ENCODE data around the gene POU2F1. TPM values are rescaled to one million over a fixed set of nuclear protein-coding genes. Genes with fewer than 3 reads are reported as not detected.

The POU2F1 gene
- total and polyA plus RNA-seq, 2 donors = 2.6 to 4.1 TPM

- Histone ChIP-seq H3K9me3 (ENCODE audit: control insufficient read depth in 2 of 2, insufficient read depth in 1 of 2, low read length in 1 of 2) (peaks cover 0 to 2% of the 10 kb centered on the region in 2 donors), H3K27ac (ENCODE audit: low read depth in 1 of 2, low read length in 1 of 2) (no peak overlapping the region), H3K4me3 (ENCODE audit: low read length in 2 of 2) (no peak overlapping the region), H3K36me3 (ENCODE audit: control insufficient read depth in 2 of 2, insufficient read depth in 2 of 2, low read length in 1 of 2) (peaks cover 53 to 63% of the 10 kb centered on the region in 2 donors), H3K4me1 (ENCODE audit: control insufficient read depth in 2 of 2, insufficient read depth in 2 of 2, low read length in 2 of 2) (no peaks in the 10 kb centered on the region), H3K27me3 (ENCODE audit: control insufficient read depth in 2 of 2, insufficient read depth in 1 of 2, low read length in 1 of 2) (no peaks in the 10 kb centered on the region)
- WGBS = 93% methylated on average over 2 of the region's 2 CpGs
- no peak for DNase-seq (ENCODE audit: low read depth in 6 of 9, low spot score in 9 of 9)
These were observed 207.7 kb downstream of the POU2F1 start for GRCh38 chr1:167428395-167428794.

- Histone ChIP-seq H3K4me1 (ENCODE audit: control insufficient read depth in 2 of 2, insufficient read depth in 2 of 2, low read length in 2 of 2) (no peaks in the 10 kb centered on the region), H3K9me3 (ENCODE audit: control insufficient read depth in 2 of 2, insufficient read depth in 1 of 2, low read length in 1 of 2) (peaks cover 0 to 2% of the 10 kb centered on the region in 2 donors), H3K27ac (ENCODE audit: low read depth in 1 of 2, low read length in 1 of 2) (no peak overlapping the region), H3K36me3 (ENCODE audit: control insufficient read depth in 2 of 2, insufficient read depth in 2 of 2, low read length in 1 of 2) (peaks cover 62 to 66% of the 10 kb centered on the region in 2 donors), H3K27me3 (ENCODE audit: control insufficient read depth in 2 of 2, insufficient read depth in 1 of 2, low read length in 1 of 2) (no peaks in the 10 kb centered on the region), H3K4me3 (ENCODE audit: low read length in 2 of 2) (no peak overlapping the region)
- WGBS = 94% methylated on average over 2 of the region's 2 CpGs
- DNase-seq (ENCODE audit: low read depth in 6 of 9, low spot score in 9 of 9) = no peak
These were observed 208.9 kb downstream of the POU2F1 start for GRCh38 chr1:167429612-167430011.

GRCh38 chr1:167430134-167430848, 209.6 kb downstream of the POU2F1 start:
- DNase-seq (ENCODE audit: low read depth in 6 of 9, low spot score in 9 of 9) = no peak
- H3K36me3 ChIP-seq (ENCODE audit: control insufficient read depth in 2 of 2, insufficient read depth in 2 of 2, low read length in 1 of 2) = peaks cover 64 to 65% of the 10 kb centered on the region in 2 donors
- no peak overlapping the region for H3K27ac ChIP-seq (ENCODE audit: low read depth in 1 of 2, low read length in 1 of 2)
- H3K9me3 ChIP-seq (ENCODE audit: control insufficient read depth in 2 of 2, insufficient read depth in 1 of 2, low read length in 1 of 2) = peaks cover 0 to 2% of the 10 kb centered on the region in 2 donors
- no peak overlapping the region for H3K4me3 ChIP-seq (ENCODE audit: low read length in 2 of 2)
- no peaks in the 10 kb centered on the region for H3K27me3 ChIP-seq (ENCODE audit: control insufficient read depth in 2 of 2, insufficient read depth in 1 of 2, low read length in 1 of 2)
- WGBS = 92% methylated on average over 17 of the region's 17 CpGs
- no peaks in the 10 kb centered on the region for H3K4me1 ChIP-seq (ENCODE audit: control insufficient read depth in 2 of 2, insufficient read depth in 2 of 2, low read length in 2 of 2)

- WGBS = 97% methylated on average over 10 of the region's 10 CpGs
- DNase-seq (ENCODE audit: low read depth in 6 of 9, low spot score in 9 of 9) = no peak
- peaks cover 0 to 5% of the 10 kb centered on the region in 2 donors for H3K4me1 ChIP-seq (ENCODE audit: control insufficient read depth in 2 of 2, insufficient read depth in 2 of 2, low read length in 2 of 2)
These were observed 210.2 kb downstream of the POU2F1 start for GRCh38 chr1:167430849-167431242.

GRCh38 chr1:167431261-167431908, 210.7 kb downstream of the POU2F1 start:
- WGBS = 93% methylated on average over 14 of the region's 14 CpGs
- H3K27me3 ChIP-seq (ENCODE audit: control insufficient read depth in 2 of 2, insufficient read depth in 1 of 2, low read length in 1 of 2) = no peaks in the 10 kb centered on the region
- H3K9me3 ChIP-seq (ENCODE audit: control insufficient read depth in 2 of 2, insufficient read depth in 1 of 2, low read length in 1 of 2) = peaks cover 0 to 2% of the 10 kb centered on the region in 2 donors
- no peak for DNase-seq (ENCODE audit: low read depth in 6 of 9, low spot score in 9 of 9)
- H3K36me3 ChIP-seq (ENCODE audit: control insufficient read depth in 2 of 2, insufficient read depth in 2 of 2, low read length in 1 of 2) = peaks cover 67 to 76% of the 10 kb centered on the region in 2 donors
- no peak overlapping the region for H3K4me3 ChIP-seq (ENCODE audit: low read length in 2 of 2)
- peaks cover 0 to 5% of the 10 kb centered on the region in 2 donors for H3K4me1 ChIP-seq (ENCODE audit: control insufficient read depth in 2 of 2, insufficient read depth in 2 of 2, low read length in 2 of 2)
- no peak overlapping the region for H3K27ac ChIP-seq (ENCODE audit: low read depth in 1 of 2, low read length in 1 of 2)

More at GRCh38 chr1:167430849-167431242, 210.2 kb downstream of the POU2F1 start:
- Histone ChIP-seq H3K27me3 (ENCODE audit: control insufficient read depth in 2 of 2, insufficient read depth in 1 of 2, low read length in 1 of 2) (no peaks in the 10 kb centered on the region), H3K36me3 (ENCODE audit: control insufficient read depth in 2 of 2, insufficient read depth in 2 of 2, low read length in 1 of 2) (peaks cover 65 to 71% of the 10 kb centered on the region in 2 donors), H3K9me3 (ENCODE audit: control insufficient read depth in 2 of 2, insufficient read depth in 1 of 2, low read length in 1 of 2) (peaks cover 0 to 2% of the 10 kb centered on the region in 2 donors), H3K4me3 (ENCODE audit: low read length in 2 of 2) (no peak overlapping the region), H3K27ac (ENCODE audit: low read depth in 1 of 2, low read length in 1 of 2) (no peak overlapping the region)

GRCh38 chr1:167431909-167432650, 211.4 kb downstream of the POU2F1 start:
- H3K27me3 ChIP-seq (ENCODE audit: control insufficient read depth in 2 of 2, insufficient read depth in 1 of 2, low read length in 1 of 2) = no peaks in the 10 kb centered on the region
- peaks cover 72 to 78% of the 10 kb centered on the region in 2 donors for H3K36me3 ChIP-seq (ENCODE audit: control insufficient read depth in 2 of 2, insufficient read depth in 2 of 2, low read length in 1 of 2)
- H3K4me3 ChIP-seq (ENCODE audit: low read length in 2 of 2) = no peak overlapping the region
- peaks cover 0 to 5% of the 10 kb centered on the region in 2 donors for H3K4me1 ChIP-seq (ENCODE audit: control insufficient read depth in 2 of 2, insufficient read depth in 2 of 2, low read length in 2 of 2)
- peaks cover 0 to 2% of the 10 kb centered on the region in 2 donors for H3K9me3 ChIP-seq (ENCODE audit: control insufficient read depth in 2 of 2, insufficient read depth in 1 of 2, low read length in 1 of 2)
- no peak for DNase-seq (ENCODE audit: low read depth in 6 of 9, low spot score in 9 of 9)
- H3K27ac ChIP-seq (ENCODE audit: low read depth in 1 of 2, low read length in 1 of 2) = no peak overlapping the region
- WGBS = 97% methylated on average over 8 of the region's 8 CpGs

GRCh38 chr1:167432780-167433179, 212.1 kb downstream of the POU2F1 start:
- Histone ChIP-seq H3K27ac (ENCODE audit: low read depth in 1 of 2, low read length in 1 of 2) (no peak overlapping the region), H3K36me3 (ENCODE audit: control insufficient read depth in 2 of 2, insufficient read depth in 2 of 2, low read length in 1 of 2) (peaks cover 73 to 82% of the 10 kb centered on the region in 2 donors), H3K4me1 (ENCODE audit: control insufficient read depth in 2 of 2, insufficient read depth in 2 of 2, low read length in 2 of 2) (peaks cover 0 to 5% of the 10 kb centered on the region in 2 donors), H3K9me3 (ENCODE audit: control insufficient read depth in 2 of 2, insufficient read depth in 1 of 2, low read length in 1 of 2) (peaks cover 0 to 2% of the 10 kb centered on the region in 2 donors), H3K27me3 (ENCODE audit: control insufficient read depth in 2 of 2, insufficient read depth in 1 of 2, low read length in 1 of 2) (no peaks in the 10 kb centered on the region), H3K4me3 (ENCODE audit: low read length in 2 of 2) (no peak overlapping the region)
- no peak for DNase-seq (ENCODE audit: low read depth in 6 of 9, low spot score in 9 of 9)
- WGBS = 98% methylated on average over 7 of the region's 7 CpGs

- H3K27me3 ChIP-seq (ENCODE audit: control insufficient read depth in 2 of 2, insufficient read depth in 1 of 2, low read length in 1 of 2) = no peaks in the 10 kb centered on the region
- no peak for DNase-seq (ENCODE audit: low read depth in 6 of 9, low spot score in 9 of 9)
- no peak overlapping the region for H3K4me3 ChIP-seq (ENCODE audit: low read length in 2 of 2)
- H3K27ac ChIP-seq (ENCODE audit: low read depth in 1 of 2, low read length in 1 of 2) = no peak overlapping the region
- H3K9me3 ChIP-seq (ENCODE audit: control insufficient read depth in 2 of 2, insufficient read depth in 1 of 2, low read length in 1 of 2) = peaks cover 0 to 2% of the 10 kb centered on the region in 2 donors
- H3K36me3 ChIP-seq (ENCODE audit: control insufficient read depth in 2 of 2, insufficient read depth in 2 of 2, low read length in 1 of 2) = peaks cover 83 to 92% of the 10 kb centered on the region in 2 donors
- H3K4me1 ChIP-seq (ENCODE audit: control insufficient read depth in 2 of 2, insufficient read depth in 2 of 2, low read length in 2 of 2) = peaks cover 0 to 15% of the 10 kb centered on the region in 2 donors
- 98% methylated on average over 6 of the region's 6 CpGs for WGBS
These were observed 213.2 kb downstream of the POU2F1 start for GRCh38 chr1:167433884-167434283.

- 92% methylated on average over 6 of the region's 6 CpGs for WGBS
- H3K36me3 ChIP-seq (ENCODE audit: control insufficient read depth in 2 of 2, insufficient read depth in 2 of 2, low read length in 1 of 2) = peaks cover 82 to 92% of the 10 kb centered on the region in 2 donors
- no peak for DNase-seq (ENCODE audit: low read depth in 6 of 9, low spot score in 9 of 9)
- H3K9me3 ChIP-seq (ENCODE audit: control insufficient read depth in 2 of 2, insufficient read depth in 1 of 2, low read length in 1 of 2) = peaks cover 0 to 4% of the 10 kb centered on the region in 2 donors
- H3K4me3 ChIP-seq (ENCODE audit: low read length in 2 of 2) = no peak overlapping the region
- no peak overlapping the region for H3K27ac ChIP-seq (ENCODE audit: low read depth in 1 of 2, low read length in 1 of 2)
- peaks cover under 1 to 19% of the 10 kb centered on the region in 2 donors for H3K4me1 ChIP-seq (ENCODE audit: control insufficient read depth in 2 of 2, insufficient read depth in 2 of 2, low read length in 2 of 2)
- H3K27me3 ChIP-seq (ENCODE audit: control insufficient read depth in 2 of 2, insufficient read depth in 1 of 2, low read length in 1 of 2) = no peaks in the 10 kb centered on the region
These were observed 213.6 kb downstream of the POU2F1 start for GRCh38 chr1:167434306-167434705.

All from thymus (tissue), 11 donors.